Measurements from ENCODE around the gene RBP4.

RBP4 gene

DNA sequence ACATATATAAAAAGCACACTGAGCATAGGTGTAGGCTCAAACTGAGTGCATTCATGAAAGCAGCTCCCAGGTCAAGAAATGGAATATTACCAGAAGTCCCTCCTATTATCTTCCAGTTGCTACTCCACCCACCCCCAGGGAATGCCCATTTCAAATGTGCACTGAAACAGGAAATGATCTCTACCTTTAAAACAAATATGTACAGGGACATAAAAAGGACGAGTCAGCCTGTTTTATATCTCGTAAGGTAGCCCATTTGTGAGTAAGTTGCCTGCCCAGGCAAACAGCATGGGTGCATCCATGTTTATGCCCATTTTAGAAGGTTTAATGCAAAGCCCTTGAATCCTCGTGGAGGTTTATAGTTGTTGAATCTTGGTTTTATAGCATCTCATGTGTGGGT is 24.1 kb downstream of the RBP4 start:
- no peak overlapping the region for H3K4me3 ChIP-seq
- TF ChIP-seq, protein P1, sequence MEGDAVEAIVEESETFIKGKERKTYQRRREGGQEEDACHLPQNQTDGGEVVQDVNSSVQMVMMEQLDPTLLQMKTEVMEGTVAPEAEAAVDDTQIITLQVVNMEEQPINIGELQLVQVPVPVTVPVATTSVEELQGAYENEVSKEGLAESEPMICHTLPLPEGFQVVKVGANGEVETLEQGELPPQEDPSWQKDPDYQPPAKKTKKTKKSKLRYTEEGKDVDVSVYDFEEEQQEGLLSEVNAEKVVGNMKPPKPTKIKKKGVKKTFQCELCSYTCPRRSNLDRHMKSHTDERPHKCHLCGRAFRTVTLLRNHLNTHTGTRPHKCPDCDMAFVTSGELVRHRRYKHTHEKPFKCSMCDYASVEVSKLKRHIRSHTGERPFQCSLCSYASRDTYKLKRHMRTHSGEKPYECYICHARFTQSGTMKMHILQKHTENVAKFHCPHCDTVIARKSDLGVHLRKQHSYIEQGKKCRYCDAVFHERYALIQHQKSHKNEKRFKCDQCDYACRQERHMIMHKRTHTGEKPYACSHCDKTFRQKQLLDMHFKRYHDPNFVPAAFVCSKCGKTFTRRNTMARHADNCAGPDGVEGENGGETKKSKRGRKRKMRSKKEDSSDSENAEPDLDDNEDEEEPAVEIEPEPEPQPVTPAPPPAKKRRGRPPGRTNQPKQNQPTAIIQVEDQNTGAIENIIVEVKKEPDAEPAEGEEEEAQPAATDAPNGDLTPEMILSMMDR (IDR thresholded peaks at IDR 0.05), result no peak
- DNase-seq (ENCODE audit: low spot score), result no peak
- H3K27ac ChIP-seq, result no peak overlapping the region

DNA sequence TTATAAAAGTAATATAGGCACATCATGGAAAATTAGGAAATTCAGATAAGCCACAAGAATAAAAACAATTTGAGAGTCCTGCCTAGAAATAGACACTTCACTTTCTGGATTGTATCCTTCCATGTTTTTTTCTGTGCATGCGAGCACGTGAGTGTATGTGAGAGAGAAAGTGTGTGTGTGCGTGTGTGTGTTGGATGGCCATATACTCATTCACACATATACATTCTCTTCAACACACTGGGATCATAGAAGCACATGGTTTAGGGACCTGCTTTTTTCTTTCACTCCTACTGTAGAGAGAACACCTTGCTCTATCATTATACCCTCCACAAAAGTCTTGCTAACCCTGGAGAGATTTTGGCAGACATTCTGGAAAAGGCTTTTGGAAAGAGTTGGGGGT is 27.1 kb downstream of the RBP4 start:
- no peak for DNase-seq (ENCODE audit: low spot score)
- no peak overlapping the region for H3K27ac ChIP-seq
- TF ChIP-seq, protein P1 (IDR thresholded peaks at IDR 0.05), result no peak
- no peak overlapping the region for H3K4me3 ChIP-seq

DNA sequence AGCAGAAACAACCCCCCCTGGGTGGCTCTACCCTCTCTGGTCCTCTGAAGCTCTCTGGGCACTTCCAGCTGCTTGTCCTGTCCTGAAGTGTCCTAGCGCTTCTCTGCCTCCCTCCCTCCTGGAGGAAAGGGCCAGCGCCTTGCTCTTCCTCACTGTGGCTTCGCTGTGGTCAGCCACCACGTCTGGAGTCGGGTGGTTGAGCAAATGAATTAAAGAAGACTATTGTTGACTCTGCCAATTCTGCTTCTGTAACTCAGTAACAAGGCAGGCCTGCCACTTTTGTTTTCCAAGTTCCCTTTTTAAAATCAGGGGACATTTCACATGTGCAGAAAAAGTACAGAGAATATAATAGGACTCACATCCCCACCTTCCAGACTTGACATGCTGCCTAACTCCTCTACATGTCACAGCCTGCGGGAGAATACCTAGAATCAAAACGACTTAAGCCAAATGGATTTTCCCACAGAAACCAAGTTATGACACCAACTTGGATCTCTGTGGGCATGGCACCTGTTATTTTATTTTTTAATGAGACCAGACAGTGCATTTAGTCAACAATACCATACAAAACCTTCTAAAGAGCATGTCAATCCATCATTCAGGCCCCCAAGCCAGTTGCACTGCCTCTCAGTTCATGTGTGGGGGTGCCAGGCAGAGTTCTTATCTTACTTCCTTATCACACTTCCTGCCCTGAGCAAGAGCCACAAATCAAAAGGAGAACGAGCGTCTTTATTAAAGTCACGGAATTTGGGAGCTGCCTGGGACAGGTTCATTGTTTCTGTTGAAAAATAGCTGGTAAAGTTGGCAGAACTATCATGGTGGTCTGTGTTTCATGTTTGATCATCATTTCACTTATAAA is 27.8 kb downstream of the RBP4 start:
- Histone ChIP-seq H3K4me3 (no peak overlapping the region), H3K27ac (no peak overlapping the region)
- no peak for DNase-seq (ENCODE audit: low spot score)
- TF ChIP-seq, protein P1 (IDR thresholded peaks at IDR 0.05), result no peak

DNA sequence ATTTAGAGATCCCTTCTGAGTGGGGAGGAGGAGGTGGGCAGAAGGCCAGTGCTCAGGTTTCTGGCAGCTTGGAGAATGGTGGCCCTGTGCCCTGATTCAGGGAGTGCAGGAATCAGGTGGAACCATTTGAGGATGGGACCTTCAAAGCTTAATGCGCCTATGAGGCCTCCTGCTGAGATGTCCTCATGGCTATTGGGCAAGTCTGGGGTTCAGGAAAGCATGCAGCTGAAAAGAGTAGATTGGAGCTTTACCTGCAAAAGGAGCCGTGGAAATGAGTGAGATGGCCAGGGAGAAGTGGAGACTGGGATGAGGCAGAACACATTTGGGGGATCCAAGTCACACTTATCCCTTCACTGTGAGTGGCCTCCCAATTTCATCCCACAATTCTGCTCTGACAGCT is 28.4 kb downstream of the RBP4 start:
- TF ChIP-seq, protein P1 (IDR thresholded peaks at IDR 0.05), result no peak
- Histone ChIP-seq H3K4me3 (no peak overlapping the region), H3K27ac (no peak overlapping the region)
- DNase-seq (ENCODE audit: low spot score), result no peak

DNA sequence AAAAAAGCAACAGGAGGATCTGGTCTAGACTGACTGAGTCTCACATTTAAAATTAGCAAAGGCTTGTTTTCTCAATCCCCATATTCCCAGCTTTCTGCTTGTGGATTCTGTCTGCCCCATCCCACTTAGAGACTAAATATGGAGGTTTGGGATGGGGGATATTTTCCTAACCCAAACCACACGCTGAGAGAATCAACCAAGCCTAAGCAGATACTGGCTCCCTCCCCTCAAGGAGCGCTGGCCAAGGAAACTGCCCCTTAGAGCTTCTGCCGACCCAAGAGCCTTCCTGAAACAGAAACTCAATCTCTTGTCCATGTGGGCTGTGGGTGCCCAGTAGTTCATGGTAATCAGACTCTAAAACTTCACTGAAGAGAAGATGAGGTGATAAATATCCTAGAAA is 30.7 kb downstream of the RBP4 start:
- no peak for DNase-seq (ENCODE audit: low spot score)
- Histone ChIP-seq H3K27ac (no peak overlapping the region), H3K4me3 (no peak overlapping the region)
- TF ChIP-seq, protein P1 (IDR thresholded peaks at IDR 0.05), result no peak

DNA sequence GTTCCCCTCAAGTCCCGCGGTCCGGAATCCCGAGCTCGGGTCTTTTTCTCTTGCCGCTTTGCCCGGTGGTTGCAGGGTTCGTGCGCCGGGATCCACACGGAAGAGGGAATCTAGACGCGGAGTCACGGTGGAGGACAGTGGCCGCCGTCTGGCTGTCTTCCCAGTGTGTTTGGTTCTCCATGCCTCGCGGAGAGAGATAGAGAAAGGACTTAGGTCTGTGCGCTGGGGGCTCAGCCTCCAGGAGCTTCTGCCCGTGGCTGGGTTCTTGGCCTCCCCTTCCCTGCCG is 33.0 kb downstream of the RBP4 start:
- TF ChIP-seq, protein P1 (IDR thresholded peaks at IDR 0.05), result no peak
- Histone ChIP-seq H3K27ac (no peak overlapping the region), H3K4me3 (peak overlapping the region; percentile 66)
- no peak for DNase-seq (ENCODE audit: low spot score)

Data from coronary artery (tissue), 2 donors.